HG02943 (cell line): ENCODE data around the gene ADAM10.

ENCODE experiments used
- ATAC-seq: cut with Tn5 transposase; IDR thresholded peaks from one replicate; pipeline ENCODE4 v1.9.1; 2021; ENCODE audit warnings: mild to moderate bottlenecking, low read depth, moderate library complexity; ENCODE audit not compliant: unreplicated experiment

The ADAM10 gene

DNA sequence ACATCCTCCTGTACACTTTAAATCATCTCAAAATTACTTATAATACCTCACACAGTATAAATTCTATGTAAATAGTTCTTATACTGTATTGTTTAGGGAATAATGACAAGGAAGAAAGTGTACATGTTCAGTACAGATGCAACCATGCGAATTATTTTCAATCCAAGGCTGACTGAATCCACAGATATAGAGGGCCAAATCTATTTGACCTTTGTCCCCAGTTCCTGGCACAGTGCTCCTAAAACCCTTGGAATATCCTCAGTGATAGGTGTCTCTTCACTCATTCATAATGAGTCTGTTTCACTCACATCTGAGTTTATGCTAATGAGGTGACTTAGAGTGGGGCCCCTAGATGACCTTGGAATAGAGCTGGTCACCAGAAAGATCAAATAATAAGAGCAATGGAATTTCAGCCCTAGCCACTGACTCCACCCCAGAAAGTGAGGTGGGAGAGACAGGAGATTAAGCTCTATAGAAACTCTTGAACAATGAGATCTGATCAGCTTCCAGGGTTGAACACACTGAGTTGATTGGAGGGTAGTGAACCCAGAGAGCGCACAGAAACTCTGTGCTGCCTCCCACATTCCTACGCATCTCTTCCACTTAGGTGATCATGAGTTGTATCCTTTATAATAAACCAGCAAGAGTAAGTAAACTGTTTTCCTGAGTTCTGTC, 65.3 kb downstream of the ADAM10 start:
- no peak for ATAC-seq

DNA sequence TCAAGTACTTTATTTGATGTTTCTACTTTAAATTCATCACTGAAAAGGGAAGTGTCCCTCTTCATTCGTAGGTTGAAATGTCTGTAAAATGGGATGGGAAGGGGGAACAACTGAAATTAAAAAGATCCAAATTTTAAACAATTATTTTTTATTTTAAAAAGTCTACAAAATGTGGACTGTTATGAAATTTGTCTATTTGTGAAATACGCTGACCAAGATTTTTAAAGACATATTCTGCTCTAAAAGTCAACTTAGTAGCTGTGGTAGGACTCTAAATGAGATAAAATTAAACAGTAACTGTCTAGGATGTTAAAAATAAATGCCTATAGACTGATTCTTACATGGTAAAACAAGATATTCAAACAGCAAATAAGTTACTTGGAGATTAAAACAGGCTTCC, 67.3 kb downstream of the ADAM10 start:
- ATAC-seq: no peak

DNA sequence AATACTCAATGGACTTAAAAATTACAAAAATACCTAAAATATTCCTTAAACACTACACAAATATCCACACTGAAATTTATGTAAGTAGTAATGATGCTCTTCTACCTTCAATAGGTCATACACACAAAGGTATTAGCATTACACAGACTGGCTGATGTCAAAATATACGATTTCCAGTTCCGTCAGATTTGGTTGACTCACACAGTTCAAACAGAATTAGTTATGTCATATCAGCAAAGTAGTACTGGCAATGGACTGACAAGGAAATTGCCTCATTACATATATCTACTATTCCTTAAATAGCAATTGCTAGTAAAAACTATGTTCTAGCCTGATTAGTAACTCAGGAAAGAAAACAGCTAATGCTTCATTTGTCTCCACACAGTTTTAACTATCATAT, 70.8 kb downstream of the ADAM10 start:
- ATAC-seq: no peak

DNA sequence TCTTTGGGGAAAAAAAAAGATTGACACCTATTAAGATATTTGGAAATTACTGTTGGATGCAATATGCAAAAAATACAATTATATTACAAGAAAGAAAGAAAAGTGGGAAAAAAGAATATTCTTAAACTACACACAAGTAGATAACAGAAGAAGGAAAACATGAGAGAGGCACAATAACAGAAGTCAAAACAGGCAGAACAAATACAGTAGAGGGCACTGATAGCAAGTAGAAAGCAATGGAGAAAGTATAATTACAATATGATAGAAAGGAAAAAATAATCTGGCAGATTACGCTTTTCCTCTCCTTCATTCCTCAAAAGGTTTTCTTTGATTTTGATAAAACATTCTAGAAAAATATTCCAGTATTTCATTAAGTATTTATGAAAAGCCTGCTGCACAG, 72.1 kb downstream of the ADAM10 start:
- ATAC-seq: no peak

DNA sequence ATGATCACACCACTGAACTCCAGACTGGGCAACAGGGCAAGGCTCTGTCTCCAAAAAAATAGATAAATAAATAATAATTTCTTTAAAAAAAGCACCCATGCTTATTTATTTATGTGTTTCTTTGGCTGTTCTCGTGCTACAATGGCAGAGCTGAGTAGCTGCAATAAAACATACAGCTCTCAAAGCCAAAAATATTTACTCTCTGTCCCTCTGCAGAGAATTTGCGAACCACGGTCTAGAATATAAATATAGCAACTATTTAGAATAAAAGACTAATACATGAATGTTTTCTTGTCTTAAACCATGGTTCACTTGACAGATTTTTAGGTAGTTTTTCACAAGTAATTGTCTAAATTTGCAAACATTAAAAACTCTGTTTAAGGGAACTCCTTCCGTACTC, 72.7 kb downstream of the ADAM10 start:
- no peak for ATAC-seq

DNA sequence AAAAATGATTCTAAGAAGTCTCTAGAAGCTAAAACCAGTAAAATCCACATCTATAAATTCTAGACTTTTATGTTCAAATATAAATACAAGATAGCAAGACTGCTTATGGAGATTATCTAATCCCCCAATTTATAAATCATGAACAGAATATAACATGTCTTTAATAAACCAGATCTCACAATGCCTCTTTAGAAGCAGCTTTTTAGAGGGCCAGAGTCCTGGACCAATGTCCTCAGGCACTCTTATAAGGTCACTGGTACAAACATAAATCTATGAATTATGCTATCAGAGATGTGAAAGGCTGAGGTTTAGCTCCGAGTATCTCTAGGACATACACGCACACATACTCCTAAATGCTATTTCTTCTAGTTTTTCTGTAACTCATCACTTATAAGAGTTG, 78.3 kb downstream of the ADAM10 start:
- no peak for ATAC-seq

DNA sequence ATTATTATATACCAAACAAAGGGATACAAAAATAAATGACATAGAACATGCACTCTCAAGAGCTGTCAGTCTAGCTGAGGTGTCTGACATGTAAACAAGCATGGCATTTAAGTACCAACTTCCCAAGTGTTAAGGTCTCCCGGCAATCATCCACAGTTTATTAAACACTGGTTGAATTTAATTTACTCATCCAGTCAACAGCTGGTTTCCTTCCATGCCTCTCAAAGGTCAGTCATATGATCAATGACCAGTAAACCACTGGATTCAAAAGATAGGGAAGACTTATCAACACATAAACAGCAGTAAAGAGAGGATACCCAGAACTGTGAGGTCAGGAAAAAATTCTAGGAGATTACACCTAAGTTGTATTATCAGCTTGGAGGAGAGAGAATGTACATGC, 80.4 kb downstream of the ADAM10 start:
- no peak for ATAC-seq

DNA sequence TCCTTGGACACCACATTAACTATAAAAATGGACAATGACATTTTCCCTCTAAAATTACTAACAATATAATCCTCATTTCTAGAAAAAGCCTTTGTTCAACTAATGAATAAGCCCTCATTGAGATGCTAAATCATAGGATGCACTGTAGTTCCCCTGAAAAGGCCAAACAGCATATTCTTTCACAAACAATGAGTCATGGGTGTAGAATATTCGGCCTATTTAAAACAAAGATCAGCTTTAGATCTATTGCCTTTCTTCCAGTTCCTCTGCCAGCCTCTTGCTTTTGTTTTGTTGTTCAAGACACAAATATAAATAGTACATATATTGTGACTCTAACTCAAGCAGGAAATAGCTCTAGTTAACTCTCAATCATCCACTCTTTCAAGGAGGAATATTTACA, 82.5 kb downstream of the ADAM10 start:
- ATAC-seq: no peak

DNA sequence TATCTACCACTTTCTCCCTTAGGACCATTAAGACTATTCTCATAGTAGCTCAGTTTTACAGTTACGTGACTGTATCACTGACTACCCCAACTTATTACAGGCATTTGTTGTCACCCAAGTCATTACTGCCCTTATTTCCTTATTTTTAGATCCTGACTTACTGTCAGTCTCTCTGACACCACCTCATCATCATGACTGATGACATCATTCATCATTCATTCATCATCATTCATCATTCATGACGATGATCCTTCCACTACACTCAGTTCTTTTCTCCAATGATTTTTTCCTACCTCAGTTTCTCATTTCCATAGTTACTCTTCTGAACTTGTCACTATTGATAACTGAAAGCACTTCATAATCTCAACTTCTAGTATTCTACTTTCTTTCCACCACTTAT, 83.8 kb downstream of the ADAM10 start:
- ATAC-seq: no peak

DNA sequence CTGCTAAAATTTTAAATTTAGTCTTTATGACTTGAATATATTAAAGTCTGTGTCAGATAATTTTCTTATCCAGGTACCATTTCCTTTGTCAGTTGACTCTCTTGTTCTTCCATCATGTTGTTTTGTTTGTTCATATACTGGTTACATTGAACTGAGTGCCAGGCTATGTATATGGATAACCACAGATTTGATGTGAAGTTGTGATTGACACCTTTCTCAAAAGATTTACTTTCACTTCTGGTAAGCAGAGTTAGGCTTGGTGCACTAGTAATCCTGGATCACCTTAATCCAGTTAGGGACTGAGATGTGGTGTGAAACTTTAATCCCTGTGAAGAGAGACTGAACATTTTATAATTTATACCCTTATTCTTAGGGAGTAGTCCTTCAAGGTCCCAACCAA, 99.4 kb downstream of the ADAM10 start:
- no peak for ATAC-seq

DNA sequence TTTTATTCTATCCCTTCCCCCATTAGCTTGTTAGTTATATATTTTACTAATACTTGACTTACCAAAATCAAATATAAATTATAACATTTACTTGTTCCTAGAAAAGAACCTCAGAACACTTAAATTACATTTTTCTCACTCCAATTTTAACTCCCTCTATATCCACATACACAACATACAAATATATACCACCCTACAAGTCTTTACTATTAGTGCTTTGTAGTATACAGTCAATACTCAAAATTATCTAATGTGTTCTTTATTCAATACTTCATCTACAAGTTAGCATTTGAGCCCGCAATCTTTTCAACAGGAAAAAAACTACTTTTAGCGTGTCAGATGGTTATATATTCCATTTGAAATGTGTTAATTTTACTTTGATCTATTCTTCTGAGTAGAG, 100.3 kb downstream of the ADAM10 start:
- no peak for ATAC-seq

DNA sequence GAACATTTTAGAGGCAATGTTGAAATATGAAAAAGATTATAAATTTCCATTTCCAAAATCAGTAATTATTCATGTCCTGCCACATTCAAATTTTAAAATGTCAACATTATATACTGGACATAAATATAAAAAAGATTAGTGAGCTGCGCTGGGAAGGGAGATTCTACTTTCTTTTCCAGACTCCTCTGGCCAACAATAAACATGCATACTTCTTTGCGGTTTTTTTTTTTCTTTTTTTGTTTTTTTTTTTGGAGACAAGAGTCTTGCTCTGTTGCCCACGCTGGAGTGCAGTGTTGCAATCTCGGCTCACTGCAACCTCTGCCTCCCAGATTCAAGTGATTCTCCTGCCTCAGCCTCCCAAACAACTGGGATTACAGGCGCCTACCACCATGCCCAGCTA, 105.5 kb downstream of the ADAM10 start:
- no peak for ATAC-seq

DNA sequence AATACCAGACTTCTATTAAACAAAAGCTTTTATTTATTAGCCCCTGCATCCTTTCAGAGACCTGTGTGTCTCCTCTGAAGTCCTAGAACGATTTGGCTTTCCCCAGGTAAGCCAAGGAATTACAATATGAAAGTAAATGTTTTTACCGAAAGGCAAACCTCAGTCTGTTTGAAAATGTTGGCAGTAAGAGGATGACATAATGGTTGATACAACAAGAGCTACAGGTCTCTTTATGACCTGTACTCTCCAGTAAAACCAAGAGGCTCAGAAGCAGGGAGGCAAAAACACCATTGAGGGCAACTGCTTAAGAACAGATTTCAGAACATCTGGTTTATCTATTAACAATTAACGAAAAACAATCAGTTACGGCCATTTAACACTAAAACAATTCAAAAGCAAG, 107.8 kb downstream of the ADAM10 start:
- no peak for ATAC-seq

DNA sequence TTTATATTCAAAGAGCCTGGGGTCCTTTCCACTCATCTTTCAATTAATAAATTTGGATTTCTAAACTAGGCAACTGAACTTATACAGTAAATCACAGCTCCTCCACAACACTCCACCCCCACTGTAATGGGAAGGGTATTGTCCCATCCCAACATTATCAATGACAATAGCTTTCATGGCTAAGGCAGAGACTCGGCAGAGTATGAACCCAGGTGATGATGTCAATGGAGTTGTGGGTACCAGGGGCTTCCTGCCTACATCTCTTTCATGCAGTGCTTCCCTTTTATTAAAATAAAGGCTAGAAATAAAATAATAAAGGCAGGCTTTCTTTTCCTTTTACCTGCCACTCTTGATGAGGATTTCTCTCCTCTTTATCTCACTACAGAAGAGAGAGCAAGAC, 109.5 kb downstream of the ADAM10 start:
- no peak for ATAC-seq

DNA sequence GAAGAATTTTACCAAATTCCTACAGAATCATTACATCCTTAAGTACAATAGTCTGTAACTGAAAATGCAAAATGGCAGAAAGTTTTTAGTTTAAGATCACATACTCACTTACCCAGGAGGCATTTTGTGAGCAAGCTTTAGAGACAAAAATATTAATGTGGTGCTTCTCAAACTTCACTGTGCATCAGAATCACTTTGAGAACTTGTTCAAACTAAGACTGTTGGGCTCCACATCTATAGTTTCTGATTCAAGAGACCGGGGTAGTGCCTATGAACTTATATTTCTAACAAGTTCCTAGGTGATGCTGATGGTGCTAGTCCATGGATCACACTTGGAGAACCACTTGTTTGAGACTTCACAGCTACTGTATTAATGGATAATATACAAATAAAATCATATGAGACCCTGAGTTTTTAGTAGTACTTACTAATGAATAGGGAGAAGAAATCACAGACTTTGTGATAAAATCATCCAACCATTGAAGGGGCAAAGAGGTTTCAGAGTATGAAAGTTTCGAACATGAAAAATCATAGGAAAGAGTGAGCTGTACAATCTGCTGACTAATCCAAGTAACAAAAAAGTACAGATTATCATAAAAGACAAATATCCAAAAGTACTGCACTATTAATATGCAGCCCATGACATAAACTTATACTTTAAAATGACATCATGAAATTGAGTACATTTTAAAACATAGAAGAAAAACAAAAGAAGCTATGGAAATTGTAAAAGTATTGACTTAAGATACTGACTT, 110.3 kb downstream of the ADAM10 start:
- ATAC-seq: no peak

DNA sequence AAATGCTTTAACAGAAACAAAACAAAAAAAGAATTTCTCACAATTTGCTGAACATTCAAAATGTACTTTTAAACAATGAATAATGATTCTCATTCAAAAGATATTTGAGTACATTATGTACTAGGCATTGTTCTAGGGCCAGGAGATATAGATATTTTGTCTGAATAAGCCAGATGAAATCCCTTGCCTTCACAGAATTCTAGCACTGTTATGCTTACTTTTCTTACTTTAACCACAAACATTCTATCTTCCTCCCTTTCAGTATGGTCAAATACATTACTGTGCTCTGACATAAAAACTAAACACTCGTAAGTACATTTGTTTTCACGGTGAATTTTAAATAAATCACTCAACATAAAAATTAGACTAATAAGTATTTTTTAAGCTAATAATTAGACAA, 116.7 kb downstream of the ADAM10 start:
- no peak for ATAC-seq

DNA sequence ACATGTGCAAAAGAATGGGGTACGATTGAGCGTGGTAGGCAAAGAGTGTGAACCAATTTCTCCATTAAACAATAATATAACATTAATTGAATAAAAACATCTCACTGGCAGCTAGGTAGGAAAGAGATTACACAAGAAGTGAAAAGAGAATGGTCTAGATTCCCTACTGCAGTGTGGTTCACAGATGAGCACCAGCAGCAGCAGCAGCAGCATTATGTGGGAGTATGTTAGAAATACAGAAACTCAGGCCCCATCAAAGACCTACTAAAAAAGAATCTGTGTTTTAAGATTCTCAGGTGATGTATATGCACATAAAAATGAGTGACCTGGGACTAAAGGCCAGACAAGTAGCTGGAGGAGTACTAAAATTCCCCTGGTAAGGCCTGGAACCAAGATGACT, 118.2 kb downstream of the ADAM10 start:
- no peak for ATAC-seq

DNA sequence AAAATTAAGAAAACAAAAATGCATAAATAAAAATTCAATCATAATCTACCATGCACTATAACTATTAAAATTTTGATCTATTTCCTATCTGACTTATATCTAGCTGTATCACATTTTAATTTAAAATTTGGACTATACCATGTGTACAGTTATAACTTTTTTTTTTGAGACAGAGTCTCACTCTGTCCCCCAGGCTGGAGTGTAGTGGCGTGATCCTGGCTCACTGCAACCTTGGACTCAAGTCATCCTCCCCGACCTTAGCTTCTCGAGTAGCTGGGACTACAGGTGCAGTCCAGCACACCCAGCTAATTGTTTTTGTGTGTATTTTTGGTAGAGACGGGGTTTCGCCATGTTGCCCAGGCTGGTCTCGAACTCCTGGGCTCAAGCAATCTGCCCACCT, 119.9 kb downstream of the ADAM10 start:
- no peak for ATAC-seq

DNA sequence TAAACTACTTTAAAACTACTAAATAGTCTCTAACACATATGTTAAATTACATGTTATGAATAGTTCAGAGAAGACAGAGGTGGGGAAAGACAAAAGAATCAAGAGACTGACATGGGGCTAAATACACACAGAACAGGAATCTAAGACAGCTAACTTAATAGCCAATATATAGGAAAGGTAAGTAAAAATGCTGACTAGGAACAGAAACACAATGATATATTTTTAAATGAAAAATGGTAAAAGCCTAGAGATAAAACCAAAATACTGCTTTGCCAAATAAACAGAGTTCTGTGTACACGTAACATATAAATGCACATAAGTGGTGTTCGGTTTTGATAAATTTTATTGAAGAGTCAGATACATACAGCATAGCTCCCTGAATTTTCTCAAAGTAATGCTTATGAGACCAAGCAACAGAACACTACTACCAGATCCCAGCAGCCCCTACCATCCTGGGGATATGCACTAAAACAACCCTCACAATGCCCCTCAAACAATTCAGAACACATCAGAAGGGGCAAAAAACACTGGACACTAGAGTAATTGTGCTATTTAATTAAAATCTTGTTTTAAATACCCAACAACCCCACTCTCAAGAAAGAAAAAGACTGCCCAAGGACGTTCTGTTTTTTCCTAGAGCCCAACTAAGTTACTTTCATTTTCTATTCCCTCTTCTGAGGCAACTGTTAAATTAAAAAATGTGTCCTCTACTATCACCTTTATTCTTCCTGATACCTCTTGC, 121.1 kb downstream of the ADAM10 start:
- no peak for ATAC-seq

DNA sequence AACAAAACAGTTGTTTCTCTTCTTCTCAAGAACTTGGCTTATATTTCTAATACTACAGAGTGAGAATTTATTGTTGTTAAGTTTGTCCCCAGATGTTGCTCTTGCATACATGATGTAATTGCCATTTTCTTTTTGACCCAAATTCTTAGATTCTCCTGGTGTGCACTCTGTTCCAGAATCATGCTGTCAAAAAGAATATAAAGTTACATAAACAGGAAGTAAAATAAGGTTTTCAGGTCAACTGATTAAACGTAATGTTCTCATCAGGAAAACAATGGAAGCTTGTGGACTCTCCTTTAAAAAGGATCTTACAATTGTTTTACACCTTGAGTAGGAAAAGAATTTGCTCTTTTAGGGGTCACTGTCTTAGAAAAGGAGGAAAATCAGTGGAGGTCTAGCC, 121.8 kb downstream of the ADAM10 start:
- no peak for ATAC-seq

DNA sequence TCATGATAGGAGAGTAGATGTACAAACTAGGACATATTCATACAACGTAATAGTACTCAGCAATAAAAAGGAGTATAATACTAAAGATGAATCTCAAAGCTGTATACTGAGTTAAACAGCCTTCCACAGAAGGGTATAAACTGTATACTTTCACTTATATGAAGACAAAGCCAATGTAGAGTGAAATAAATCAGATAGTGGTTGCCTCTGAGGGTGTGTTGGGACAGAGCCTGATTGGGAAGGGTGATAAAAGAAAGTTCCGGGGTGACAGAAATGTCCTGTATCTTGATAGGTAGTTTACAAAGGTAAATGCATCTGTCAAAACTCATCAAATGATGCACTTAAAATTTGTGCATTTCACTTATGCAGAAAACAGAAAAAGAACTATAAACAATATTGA, 122.5 kb downstream of the ADAM10 start:
- ATAC-seq: no peak

DNA sequence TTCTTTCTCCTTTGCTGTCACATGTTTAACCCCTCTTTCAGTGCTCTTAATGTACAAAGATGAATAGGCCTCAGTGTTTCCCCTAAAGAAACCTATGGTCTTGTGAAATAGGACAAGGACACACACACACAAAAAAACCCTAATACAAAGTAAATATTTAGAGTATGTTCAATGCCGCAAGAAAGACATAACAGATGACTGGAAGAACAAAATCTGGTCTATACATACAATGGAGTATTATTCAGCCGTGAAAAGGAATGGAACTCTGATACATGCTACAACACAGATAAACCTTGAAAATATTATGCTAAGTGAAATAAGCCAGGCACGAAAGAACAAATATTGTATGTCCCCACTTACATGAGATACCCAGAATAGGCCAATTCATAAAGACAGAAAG, 123.1 kb downstream of the ADAM10 start:
- ATAC-seq: no peak
